ENCODE results near the gene RAD17. TPM values are rescaled to one million over a fixed set of nuclear protein-coding genes. Genes with fewer than 3 reads are reported as not detected.

Gene RAD17, protein sequence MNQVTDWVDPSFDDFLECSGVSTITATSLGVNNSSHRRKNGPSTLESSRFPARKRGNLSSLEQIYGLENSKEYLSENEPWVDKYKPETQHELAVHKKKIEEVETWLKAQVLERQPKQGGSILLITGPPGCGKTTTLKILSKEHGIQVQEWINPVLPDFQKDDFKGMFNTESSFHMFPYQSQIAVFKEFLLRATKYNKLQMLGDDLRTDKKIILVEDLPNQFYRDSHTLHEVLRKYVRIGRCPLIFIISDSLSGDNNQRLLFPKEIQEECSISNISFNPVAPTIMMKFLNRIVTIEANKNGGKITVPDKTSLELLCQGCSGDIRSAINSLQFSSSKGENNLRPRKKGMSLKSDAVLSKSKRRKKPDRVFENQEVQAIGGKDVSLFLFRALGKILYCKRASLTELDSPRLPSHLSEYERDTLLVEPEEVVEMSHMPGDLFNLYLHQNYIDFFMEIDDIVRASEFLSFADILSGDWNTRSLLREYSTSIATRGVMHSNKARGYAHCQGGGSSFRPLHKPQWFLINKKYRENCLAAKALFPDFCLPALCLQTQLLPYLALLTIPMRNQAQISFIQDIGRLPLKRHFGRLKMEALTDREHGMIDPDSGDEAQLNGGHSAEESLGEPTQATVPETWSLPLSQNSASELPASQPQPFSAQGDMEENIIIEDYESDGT
- total RNA-seq, result 10 to 100 TPM; 13.8 to 23.5 (median 17.5) TPM

DNA sequence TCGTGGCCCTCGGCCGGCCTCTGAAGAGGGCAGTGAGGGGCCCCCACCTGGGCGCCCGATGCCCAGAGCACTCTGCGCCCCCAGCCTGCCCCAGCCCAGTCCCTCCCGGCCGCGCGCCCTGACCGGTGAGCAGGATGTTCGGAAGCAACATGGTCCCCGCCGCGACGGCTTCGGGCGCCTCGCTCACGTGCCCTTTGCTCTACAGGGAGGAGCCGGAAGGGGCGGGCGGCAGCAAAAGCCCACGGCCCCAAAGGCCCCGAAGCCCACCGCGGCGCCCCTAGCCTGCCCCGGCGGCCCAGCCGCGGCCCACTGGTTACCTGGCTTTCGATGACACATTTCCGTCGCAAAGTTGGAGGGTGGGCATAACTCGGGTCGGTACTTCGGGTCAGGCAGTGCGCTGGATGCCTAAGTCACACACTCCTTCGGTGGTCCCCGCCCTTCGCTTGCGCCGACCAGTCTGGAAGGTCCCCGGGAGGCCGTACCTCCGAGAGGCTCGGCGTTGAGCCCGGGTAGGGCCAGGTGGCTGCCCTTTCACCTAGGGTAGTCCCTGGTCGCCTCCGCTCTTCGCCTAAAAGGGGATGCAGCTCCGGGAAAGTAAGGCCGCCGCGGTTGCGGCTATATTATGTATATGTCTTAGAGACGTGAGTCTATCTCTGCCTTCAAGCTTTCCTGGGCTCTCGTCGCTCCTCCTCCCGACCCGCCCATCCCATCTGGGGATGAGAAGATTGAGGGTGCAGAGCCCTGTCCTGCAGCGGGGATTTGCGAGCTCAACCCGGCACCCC, at the start of gene RAD17, which contains the start of the genes AK6 and TAF9:
TSS of gene RAD17 (plus strand) at position 479 of the 782 bp plus-strand sequence. CDS start 2,391 bp downstream, outside the sequence.
TSS of gene AK6 (minus strand) at position 181 of the 782 bp plus-strand sequence. CDS start at position 151, 30 bp downstream.
TSS of gene TAF9 (minus strand) at position 181 of the 782 bp plus-strand sequence. CDS start 3,783 bp downstream, outside the sequence.
- TF ChIP-seq, protein P1, sequence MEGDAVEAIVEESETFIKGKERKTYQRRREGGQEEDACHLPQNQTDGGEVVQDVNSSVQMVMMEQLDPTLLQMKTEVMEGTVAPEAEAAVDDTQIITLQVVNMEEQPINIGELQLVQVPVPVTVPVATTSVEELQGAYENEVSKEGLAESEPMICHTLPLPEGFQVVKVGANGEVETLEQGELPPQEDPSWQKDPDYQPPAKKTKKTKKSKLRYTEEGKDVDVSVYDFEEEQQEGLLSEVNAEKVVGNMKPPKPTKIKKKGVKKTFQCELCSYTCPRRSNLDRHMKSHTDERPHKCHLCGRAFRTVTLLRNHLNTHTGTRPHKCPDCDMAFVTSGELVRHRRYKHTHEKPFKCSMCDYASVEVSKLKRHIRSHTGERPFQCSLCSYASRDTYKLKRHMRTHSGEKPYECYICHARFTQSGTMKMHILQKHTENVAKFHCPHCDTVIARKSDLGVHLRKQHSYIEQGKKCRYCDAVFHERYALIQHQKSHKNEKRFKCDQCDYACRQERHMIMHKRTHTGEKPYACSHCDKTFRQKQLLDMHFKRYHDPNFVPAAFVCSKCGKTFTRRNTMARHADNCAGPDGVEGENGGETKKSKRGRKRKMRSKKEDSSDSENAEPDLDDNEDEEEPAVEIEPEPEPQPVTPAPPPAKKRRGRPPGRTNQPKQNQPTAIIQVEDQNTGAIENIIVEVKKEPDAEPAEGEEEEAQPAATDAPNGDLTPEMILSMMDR (IDR thresholded peaks at IDR 0.05; ENCODE audit: low read depth), result no peak

DNA sequence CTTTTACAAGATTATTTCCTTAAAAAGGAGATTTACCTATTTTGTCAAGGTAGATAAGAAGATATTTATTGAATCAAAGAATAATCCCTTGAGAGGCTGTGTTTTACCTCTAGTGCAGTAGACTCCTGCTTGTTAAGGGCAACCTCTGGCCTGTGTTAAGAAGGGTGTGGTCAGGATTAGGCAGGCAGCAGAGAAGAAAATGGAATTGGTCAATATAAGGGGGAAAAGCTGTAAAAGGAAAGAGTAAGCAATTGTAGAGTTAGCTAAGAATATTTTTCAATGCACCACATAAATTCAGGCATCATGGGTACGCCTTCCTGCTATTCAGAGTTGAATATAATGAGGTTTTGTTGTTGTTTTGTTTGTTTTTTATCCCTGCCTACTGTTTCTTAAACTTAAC, 43.3 kb upstream of the RAD17 start:
- TF ChIP-seq, protein P1 (IDR thresholded peaks at IDR 0.05; ENCODE audit: low read depth), result no peak

DNA sequence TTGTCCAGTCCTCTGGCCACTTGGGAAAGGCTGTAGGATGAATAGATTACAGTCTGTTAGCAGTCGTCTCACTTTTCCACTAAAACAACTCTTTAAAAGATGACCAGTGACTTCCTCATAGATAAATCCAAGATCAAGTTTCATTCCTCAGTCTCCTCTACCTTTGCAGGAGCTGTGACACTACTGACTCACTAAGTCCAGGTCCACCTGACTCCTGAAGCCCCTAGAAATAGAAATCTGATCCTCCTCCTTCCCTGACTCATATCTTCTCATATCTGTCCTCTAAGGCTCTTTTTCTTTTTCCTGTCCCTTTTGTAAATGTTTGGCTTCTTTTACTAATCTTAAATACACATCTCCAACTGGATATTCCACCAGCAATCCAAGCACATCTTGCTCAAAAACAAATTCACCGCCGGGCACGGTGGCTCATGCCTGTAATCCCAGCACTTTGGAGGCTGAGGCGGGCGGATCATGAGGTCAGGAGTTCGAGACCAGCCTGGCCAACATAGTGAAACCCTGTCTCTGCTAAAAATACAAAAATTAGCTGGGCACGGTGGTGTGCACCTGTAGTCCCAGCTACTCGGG, 39.6 kb upstream of the RAD17 start:
- TF ChIP-seq, protein P1 (IDR thresholded peaks at IDR 0.05; ENCODE audit: low read depth), result no peak

DNA sequence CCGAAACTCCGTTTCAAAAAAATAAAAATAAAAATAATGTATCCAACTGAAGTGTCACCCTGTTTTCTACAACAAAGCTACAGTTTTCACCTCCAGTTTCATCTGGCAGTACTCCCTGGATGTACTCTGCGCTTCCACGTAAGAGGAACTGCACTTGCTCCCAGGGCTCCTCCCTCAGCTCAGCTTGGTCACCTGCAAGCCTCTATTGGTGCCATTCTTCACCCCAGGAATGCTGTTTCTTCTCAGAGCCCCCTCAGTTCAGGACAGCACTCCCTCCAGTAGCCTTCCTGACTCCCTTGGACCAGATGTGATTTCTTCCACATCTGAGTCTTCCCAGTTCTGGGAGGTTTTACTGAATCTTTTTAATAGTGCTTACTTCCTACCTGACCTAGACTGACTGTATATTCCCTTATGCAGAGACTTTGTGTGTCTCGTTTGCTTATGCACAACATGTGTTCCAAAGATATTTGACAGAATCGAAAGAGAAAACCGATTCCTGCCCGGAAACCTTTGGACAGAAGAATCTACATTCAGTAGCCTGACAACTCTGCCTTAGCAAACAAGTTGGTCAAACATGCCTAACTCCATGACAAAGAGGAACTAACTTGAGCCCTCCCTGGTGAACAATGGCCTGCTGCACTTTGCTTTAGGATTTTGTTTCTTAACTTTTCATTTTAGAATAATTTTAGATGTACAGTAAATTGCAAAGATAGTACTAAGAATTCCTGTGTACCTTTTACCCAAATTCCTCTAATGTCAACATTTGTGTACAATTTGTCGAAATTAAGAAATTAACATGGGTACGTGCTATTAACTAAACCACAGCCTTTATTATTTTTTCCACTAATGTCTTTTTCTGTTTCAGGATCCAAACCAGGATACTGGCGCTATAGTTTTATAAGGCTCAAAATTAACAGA, 37.8 kb upstream of the RAD17 start:
- TF ChIP-seq, protein P1 (IDR thresholded peaks at IDR 0.05; ENCODE audit: low read depth), result no peak

DNA sequence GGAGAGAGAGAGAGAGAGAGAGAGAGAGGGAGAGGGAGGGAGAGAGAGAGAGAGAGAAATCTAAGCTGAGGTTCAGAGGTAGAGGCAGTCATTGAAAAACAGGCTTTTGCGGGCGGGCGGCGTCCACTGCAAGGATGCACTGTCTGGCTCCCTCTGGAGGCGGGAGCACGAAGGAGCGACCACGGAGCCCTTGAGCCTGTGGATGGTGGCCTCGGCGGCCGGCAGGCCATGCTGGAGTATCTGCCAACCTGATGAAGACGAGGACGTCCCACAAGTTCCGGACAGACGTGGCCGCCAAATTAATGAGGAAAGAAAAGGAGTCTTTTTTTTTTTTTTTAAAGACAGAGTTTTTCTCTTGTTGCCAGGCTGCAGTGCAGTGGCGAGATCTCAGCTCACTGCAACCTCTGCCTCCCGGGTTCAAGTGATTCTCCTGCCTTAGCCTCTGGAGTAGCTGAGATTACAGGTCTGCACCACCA, 34.8 kb upstream of the RAD17 start:
- TF ChIP-seq, protein P1 (IDR thresholded peaks at IDR 0.05; ENCODE audit: low read depth), result no peak

DNA sequence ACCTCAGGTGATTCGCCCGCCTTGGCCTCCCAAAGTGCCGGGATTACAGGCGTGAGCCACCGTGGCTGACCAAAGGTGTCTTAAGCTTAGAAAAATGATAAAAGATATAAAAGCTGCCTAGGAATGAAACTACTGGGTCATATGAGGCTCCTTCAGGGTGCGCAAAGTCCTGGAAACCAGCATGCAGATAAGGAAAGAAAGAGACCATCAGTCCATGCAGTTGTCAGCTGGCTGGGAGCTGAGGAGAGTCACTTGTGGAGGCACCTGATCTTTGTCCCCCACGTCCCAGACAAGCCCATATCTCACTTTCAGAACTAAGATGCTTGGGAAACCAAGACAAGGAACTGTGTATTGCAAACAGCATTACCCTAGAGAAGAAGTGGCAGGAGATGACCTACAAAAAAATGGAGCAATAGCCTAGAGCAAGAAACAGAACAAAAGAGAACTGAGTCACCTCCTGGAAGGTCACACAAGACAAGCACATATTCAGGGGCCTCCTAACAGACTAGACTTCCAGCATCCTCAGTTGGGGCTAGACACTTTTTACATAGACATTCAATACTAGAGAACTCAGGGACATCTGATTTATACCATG, 34.2 kb upstream of the RAD17 start:
- TF ChIP-seq, protein P1 (IDR thresholded peaks at IDR 0.05; ENCODE audit: low read depth), result no peak

Data from subcutaneous adipose tissue (tissue), 4 donors.